ENCODE data around the gene PPARA.

PPARA gene

GRCh38 chr22:46280063-46280817, 129.9 kb downstream of the PPARA start:
- DNase-seq, result no peak

- DNase-seq, result no peak
Observed at GRCh38 chr22:46280999-46281623, 130.8 kb downstream of the PPARA start.

GRCh38 chr22:46281866-46282678, 131.7 kb downstream of the PPARA start:
- DNase-seq, result no peak

DNA sequence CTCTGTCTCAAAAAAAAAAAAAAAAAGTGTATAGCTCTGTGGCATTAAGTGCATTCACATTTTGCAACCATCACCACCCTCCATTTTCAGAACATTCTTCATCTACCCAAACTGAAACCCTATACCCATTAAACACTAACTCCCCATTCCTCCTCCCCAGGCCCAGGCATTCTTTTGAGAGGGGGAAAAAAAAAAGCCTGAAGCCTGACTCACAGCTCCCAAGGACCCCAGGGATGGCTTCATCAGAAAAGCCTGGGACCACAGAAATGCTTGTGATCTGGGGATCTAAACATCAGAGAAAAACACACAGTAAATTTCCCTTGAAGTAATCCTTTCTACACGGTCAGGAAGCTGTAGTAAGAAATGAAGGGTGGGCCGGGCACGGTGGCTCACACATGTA, 135.7 kb downstream of the PPARA start:
- no peak for DNase-seq

DNA sequence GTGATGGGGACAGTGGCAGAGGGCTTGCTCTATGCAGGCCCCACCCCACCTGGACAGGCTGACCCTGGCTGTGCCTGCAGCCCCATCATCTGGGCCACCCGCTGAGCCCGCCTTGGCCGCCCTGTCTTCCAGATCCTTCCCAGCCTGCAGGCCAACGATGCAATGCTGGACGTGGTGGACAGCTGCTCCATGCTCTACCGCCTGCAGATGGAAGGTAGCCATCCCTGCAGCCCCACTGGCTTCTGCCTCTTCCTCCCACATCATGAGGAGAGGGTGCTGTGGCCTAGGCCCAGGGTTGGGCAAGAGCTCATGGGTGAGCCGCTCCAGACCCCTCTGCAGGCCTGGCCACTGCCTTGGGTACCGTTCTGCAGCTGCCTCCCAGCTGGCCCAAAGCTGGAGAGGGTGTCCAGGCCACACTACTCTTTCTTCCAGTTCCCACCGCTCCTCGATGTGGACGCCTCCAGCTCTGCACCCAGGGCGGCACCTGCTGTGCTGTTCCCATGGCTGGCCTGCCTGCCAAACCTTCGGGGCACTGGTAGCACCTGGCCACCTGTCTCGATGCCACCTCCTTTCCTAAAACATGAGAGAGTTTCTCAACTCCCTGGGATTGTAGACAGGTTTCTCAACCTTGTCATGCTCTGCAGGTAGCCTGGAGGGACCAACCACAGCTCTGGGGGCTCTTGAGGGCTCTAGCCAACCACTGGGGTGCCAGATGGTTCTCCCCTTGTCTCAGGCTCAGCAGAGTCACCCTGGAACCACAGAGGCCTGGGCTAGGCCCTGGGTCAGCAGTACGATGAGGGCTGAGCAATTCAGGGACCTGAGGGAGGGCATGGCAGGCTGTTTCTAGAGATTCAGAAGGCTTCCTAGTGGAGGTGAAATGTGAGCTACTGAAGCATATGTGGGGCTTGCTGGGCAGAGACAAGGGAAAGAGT, 136.9 kb downstream of the PPARA start:
- DNase-seq, result no peak

GRCh38 chr22:46287873-46288751, 137.8 kb downstream of the PPARA start:
- no peak for DNase-seq

DNA sequence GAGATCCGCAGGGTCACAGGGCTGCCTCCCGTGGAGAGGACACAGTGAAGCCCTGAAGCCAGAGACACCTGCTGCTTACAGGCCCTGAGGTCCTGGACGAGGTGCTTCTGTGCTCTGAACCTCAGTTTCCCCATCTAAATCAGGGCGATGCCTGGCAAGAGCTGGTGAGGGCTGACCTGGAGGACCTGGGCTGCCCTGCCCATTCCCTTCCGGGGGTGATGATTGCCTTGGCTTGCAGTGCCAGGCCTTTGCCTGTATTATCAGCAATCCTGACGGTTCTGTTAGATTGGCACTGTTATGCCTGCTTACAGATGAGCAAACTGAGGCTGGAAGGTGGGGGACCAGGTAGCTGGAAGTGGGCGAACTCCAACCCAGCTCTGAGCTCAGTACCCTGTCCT, 138.5 kb downstream of the PPARA start:
- DNase-seq, result no peak

GRCh38 chr22:46289244-46289891, 139.0 kb downstream of the PPARA start:
- DNase-seq, result no peak

DNA sequence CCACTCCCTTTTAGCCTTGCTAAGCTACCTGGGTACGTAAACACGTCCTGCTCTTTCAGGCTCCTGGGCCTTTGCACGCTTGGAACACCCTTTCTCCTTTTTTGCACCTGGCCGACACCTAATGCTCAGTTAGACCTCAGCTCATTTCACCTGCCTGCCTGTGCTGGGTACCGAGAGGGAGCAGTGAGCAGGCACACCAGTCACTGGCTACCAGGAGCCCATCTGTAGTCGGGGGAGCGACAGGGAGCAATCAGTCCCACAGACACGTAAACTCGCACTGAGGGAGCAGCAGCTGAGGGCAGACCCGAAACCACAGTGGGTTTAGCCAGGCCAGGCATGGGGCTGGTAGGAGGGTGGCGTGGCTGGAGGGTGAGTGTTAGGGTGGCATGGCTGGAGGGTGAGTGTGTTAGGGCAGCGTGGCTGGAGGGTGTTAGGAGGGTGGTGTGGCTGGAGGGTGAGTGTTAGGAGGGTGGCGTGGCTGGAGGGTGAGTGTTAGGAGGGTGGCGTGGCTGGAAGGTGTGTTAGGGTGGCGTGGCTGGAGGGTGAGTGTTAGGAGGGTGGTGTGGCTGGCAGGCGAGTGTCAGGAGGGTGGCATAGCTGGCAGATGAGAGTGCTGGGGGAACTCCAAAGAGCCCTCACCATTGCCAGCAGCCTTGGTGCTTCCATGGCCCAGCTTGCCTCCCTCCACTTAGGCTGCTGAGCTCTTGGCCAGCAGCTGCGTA, 140.0 kb downstream of the PPARA start:
- no peak for DNase-seq

GRCh38 chr22:46290843-46291785, 140.8 kb downstream of the PPARA start:
- no peak for DNase-seq

DNA sequence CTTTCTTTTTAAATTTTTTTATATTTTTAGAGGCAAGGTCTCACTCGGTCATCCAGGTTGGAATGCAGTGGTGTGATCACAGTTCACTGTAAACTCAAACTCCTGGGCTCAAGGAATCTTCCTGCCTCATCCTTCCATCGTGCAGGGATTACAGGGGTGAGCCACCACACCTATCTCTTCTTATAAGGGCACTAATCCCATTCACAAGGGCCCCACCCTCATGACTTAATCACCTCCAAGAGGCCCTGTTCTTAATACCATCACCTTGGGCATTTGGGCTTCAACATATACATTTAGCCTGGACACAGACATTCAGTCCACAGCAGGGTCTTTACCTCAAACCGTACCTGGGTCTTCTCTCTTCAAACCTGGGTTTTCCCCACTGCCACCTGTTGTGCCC, 141.8 kb downstream of the PPARA start:
- DNase-seq, result no peak

DNA sequence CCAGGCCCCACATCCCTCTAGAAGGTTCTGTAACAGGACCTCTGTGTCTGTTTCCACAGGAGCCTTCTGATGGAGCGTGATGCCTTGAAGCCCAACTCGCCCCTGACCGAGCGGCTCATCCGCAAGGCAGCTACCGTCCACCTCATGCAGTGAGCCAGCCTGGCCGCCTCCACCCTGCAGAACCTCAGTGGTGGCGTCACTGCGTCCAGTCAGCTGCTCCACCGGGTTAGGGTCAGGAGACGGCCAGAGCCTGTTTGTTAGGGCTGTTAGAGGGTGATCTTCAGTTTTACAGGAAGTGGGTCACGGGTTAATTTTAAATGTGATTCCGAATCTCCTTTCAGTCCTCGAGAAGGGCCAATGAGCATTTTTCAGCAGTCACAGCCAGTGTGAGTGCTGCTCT, 142.4 kb downstream of the PPARA start:
- peak; percentile 41 for DNase-seq
